LNCAP (cell line): ENCODE results near the gene FAM107B.

ENCODE experiments used
- TF ChIP-seq, protein P1 (sequence below): fragments of 450-650 bp; IDR thresholded peaks from 2 replicates; pipeline ENCODE4 v1.5.1; 2017; ENCODE audit warnings: mild to moderate bottlenecking

FAM107B gene

DNA sequence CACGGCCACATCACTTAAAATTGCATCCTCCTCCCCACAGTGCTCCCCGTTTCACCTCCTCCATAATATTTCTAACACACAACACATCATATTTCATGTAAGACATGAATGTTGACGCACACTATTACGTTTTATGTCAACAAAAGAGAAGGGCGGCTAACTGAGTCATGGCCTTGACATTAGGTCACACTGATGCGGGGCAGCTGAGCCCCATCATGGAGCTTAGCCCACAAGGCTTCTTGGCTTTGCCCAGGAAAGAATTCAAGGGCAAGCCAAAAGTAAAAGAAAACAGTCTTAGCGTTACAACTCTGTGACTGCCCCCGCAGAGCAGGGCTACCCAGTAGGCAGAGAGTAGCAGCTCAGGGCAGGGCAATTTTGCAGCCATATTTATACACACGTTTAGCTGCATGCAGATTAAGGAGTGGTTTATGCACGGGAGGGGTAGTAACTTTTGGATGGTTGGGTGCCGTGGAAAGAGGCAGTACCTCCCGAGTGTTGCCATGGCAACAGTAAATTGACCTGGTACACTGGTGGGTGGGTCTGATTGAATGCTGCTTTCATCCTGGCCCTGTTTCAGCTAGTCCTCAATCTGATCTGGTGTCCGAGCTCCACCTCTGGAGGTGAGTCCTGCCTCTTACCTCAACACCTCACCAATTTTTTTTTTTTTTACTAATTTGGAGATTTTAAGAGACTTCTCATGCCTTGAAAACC lies 287.8 kb downstream of the FAM107B start:
- TF ChIP-seq, protein P1, sequence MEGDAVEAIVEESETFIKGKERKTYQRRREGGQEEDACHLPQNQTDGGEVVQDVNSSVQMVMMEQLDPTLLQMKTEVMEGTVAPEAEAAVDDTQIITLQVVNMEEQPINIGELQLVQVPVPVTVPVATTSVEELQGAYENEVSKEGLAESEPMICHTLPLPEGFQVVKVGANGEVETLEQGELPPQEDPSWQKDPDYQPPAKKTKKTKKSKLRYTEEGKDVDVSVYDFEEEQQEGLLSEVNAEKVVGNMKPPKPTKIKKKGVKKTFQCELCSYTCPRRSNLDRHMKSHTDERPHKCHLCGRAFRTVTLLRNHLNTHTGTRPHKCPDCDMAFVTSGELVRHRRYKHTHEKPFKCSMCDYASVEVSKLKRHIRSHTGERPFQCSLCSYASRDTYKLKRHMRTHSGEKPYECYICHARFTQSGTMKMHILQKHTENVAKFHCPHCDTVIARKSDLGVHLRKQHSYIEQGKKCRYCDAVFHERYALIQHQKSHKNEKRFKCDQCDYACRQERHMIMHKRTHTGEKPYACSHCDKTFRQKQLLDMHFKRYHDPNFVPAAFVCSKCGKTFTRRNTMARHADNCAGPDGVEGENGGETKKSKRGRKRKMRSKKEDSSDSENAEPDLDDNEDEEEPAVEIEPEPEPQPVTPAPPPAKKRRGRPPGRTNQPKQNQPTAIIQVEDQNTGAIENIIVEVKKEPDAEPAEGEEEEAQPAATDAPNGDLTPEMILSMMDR: no peak

DNA sequence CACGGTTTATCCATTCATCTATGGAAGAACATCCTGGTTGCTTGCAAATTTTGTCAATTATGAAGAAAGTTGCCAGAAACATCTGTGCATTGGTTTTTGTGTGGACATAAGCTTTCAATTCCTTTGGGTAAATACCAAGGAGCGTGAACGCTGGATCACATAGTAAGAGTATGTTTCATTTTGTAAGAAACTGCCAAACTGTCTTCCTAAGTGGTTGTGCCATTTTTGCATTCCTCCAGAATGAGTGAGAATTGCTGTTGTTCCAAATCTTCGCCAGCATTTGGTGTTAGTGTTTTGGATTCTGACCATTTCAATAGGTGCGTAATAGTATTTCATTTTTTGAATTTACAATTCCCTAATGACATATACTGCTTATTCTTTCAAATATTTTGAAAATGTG lies 288.7 kb downstream of the FAM107B start:
- TF ChIP-seq, protein P1: no peak

DNA sequence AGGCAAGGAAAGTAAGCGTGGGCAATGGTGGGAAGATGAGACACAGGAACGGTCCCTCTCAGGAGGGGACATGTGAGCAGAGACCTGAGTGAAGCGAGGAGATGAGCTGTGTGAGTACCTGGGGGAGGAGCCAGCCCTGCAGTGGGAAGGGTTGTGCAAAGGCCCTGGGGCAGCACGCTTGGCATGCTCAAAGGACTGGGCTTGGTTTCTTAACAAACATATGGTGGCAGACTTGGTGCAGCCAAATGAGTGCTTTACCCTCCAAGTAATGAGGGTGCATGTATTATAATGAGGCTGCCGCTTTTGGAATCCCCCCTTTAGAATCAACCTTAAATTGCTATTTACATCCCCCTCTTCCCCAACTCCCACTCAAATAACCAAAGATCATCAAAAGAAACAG lies 291.3 kb downstream of the FAM107B start:
- TF ChIP-seq, protein P1: no peak

DNA sequence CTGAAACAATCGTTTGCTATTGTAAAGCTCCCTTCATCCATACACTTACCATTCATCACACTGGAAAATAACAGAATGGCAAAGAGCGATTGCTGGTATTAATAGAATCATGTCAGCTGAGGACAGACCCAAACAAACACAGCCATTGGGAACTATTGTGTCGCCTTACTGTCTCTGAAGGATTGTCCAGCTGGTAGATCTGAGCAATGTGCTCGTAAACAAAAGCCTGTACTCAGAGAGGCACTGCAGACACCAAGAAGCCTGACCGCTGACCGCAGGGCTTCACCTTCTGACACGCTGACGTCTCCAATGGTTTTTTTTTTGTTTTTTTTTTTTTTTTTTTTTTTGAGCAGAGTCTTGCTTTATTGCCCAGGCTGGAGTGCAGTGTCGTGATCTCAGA lies 292.9 kb downstream of the FAM107B start:
- TF ChIP-seq, protein P1: no peak

DNA sequence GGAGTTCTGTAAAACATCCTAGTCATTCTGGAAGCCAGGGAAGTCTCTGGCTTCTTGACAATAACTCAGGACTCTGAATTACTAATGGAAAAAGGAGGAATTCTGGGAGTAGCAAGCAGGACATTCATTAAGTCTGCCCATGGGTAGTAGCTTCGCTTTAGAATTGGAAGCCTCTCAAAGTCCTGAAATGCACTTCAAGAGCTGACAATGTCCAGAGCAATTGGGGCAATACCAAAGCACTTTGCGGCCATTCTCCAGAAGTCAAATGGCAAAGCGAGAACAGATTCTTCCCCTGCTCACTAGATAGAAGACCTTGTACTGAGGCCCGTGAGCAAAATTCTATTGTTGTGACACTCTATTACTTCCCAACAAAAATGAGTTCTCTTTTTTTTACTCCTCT lies 293.7 kb downstream of the FAM107B start:
- TF ChIP-seq, protein P1: no peak

DNA sequence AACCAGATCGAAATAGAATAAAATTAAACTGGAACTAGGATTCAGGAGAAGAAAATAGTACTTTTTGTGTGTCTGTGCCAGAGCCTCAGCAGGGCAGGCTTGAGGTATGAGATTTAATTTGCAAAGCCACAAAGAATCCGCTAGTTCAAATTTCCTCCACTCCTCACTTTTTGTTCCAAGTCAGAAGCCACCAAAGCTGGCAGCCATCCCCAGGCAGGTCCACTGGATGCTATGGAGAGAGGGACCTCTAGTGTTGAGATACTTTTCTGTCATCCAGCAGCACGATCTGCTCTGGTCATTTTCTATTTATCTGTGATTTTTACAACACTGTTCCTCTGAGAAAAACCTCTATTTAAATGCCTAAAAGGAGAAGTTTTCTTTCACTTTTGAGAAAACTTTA lies 296.1 kb downstream of the FAM107B start:
- TF ChIP-seq, protein P1: peak; percentile 70

DNA sequence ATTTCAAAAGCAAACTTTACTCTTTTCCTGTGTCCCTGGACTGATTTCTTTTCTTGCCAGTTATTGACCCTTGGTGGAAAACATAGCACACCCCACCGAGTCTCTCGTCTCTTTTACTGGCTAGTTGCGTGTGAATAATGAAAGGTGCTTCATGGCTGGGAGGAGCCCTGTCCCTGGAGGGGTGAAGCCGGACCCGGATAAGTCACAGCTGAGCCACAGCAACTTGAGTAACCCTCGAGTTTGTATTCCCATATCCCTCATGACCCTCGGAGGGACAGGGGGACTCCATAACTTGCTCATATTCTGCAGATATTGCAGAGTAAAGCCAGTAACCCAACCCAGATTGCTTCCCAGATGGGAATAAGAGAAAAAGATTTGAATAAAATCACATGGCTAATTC lies 296.5 kb downstream of the FAM107B start:
- TF ChIP-seq, protein P1: no peak

DNA sequence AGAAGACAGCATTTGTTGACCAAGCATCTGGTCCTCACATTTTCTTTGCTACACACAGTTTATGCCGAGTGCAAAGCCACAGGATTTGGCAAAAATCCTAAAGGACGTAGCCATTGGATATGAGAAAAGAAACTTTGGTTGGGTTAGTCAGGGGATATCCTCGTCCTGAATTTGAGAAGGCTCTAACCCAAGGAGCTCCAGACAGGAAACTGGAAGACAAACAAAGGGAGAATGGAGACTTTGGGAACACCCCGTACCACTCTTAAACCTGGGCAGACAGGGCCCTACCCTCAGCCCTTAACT lies 297.3 kb downstream of the FAM107B start:
- TF ChIP-seq, protein P1: no peak
